ELR (cell line): ENCODE results near the gene EFCC1.
A peak's percentile ranks its signal among the peaks of the same experiment; 100 is the strongest.

Experiments
- DNase-seq: peaks from one replicate; pipeline ENCODE4 v3.0.0-alpha.2; 2015; ENCODE audit warnings: low read depth

EFCC1 gene

DNA sequence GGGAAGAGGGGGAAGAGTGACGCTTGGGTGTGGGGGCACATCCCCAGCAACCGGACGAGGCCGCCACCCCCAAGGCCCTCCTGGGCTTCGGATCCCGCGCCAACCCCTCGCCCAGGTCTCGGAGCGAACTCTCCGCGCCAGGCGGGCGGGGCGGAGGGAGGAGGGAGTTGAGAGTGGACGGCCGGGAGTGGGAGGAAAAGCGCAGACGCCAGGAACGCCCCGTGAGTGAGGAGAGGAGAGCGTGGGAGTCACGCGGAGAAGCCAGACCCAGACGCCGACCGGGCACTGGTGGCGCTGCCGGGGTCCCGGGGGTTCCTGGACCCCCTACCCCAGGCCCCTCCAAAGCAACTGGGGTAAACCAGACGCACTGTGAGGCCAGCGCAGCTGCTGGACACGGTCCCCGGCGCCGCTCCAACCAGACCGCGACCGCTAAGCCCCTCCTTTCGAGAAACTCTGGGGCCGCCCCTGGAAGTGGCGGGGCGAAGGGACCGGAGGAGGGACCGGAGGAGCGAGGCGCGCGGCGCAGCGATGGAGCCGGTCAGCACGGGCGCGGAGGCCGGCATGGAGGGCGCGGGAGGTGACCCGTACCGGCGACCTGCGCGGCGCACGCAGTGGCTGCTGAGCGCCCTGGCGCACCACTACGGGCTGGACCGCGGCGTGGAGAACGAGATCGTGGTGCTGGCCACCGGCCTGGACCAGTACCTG is at the start of gene EFCC1:
Gene EFCC1 (plus strand): TSS at position 204 of the 705 bp plus-strand sequence. CDS start 325 bp downstream, at position 529.
- DNase-seq = peak; percentile 17

DNA sequence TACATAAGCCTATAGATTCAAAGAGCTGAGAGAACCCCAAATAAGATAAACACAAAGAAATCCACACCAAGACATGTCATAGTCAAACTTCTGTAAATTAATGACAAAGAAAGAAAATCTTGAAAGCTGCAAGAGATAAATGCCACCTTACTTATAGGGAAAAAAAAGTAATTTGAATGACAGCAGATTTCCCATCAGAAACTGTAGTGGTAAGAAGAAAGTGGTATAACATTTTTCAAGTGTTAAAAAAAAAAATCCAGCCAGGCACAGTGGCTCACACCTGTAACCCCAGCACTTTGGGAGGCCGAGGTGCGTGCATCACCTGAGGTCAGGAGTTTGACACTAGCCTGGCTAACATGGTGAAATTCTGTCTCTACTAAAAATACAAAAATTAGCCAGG is 44.7 kb upstream of the EFCC1 start:
- DNase-seq = no peak

DNA sequence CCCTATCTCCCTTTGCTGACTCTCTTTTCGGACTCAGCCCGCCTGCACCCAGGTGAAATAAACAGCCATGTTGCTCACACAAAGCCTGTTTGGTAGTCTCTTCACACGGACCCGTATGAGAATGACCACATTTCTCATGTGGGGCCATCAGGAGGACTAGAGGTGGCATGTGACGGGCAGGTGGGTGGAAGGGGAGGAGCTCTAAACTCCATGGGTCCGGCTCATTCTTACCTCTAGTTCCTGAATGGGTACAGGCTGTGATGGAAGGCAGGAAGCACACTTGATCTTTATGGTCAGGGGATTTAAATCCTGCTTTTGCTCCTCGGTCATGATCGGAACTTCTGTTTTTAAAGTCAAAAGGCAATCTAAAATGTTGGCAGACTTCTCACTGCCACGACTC is 35.8 kb upstream of the EFCC1 start:
- no peak for DNase-seq

DNA sequence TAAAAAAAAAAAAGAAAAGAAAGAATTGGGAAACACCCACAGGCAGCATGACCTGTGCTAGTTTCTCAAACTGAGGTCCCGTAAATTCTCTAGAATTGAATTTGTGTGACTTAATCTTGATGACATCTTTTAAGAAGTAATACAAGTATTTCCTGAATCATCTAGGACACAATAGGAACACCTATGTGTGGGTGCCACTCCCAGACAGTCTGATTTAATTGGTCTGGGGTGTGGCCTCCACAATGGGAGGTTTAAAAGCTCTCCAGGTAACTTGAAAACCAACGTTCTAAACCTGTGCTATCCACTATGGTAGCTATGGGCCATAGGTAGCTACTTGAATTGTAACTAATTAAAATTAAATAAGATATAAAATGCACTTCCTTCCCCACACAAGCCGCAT is 35.3 kb upstream of the EFCC1 start:
- no peak for DNase-seq

DNA sequence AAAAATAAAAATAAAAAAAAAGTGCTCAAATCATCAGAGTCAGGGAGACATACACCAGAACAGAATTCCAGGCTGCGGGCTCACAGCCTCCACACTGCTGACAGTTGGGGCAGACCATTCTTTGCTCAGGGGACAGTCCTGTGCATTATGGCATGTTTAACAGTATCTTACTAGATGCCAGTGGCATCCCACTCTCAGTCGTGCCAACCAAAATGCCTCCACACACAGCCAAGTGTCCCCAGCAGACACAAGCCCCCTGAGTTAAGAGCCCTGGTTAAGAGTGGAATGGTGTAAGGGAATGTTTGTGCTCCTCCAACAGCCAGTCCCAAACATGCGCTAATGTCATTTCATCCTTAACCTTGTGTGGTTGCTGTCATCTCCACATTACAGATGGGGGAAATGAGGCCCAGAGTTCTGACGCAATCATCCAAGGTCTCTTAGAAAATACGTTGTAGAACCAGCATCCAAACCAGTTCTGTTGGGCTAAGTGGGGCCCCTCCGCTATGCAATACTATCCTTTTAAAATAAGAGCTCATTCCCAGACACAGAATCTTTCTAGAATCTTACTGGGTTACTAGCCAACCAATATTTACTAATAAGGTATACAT is 33.3 kb upstream of the EFCC1 start:
- no peak for DNase-seq

DNA sequence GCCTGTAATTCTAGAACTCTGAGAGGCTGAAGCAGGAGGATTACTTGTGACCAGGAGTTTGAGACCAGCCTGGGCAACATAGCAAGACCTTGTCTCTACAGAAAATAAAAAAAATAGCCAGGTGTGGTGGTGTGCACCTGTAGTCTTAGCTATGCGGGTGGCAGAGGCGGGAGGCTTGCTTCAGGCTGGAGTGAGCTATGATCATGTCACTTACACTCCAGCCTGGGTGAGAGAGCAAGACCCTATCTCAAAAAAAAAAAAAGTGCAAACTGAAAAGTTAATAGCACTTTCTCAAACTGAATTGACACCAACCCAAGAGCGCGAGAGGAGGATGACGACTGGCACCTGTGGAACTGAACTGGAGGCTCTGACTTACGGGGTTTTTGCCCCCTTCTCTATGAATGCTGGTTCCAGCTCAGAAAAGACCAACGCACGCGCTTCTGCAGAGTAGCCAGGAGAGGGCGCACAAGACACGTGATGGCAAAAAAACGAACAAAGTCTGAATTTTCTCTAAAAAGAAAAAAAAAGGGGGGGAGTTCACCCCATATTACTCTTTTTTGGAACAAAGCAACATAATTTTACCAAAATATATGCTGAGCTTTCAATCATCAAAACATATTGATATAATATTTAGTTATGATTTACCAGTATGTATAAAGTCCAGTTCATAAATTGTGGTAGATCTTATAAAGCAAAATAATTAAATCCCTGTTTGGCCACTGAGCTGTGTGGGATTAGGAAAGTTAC is 30.9 kb upstream of the EFCC1 start:
- DNase-seq = peak; percentile 64

- DNase-seq = no peak
Measured at GRCh38 chr3:128970740-128971047, 30.4 kb upstream of the EFCC1 start.

- DNase-seq = no peak
Measured at GRCh38 chr3:128971421-128972100, 29.5 kb upstream of the EFCC1 start.

- DNase-seq = no peak
Measured at GRCh38 chr3:128973988-128974564, 27.0 kb upstream of the EFCC1 start.

DNA sequence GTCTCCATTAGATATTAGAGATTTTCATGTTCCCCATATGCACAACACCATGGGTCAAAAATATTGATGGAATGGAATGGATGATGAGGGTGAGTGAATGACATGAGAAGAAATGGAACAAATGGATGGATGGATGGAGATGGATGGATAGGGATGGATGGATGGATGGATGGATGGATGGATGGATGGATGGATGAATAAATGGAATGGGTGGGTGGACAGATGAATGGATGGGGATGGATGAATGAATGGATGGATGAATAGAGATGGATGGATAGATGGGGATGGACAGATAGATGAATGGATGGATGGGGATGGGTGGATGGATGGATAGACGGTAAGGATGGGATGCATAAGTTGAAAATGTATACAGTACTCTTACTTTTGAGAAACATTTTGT is 25.8 kb upstream of the EFCC1 start:
- no peak for DNase-seq

DNA sequence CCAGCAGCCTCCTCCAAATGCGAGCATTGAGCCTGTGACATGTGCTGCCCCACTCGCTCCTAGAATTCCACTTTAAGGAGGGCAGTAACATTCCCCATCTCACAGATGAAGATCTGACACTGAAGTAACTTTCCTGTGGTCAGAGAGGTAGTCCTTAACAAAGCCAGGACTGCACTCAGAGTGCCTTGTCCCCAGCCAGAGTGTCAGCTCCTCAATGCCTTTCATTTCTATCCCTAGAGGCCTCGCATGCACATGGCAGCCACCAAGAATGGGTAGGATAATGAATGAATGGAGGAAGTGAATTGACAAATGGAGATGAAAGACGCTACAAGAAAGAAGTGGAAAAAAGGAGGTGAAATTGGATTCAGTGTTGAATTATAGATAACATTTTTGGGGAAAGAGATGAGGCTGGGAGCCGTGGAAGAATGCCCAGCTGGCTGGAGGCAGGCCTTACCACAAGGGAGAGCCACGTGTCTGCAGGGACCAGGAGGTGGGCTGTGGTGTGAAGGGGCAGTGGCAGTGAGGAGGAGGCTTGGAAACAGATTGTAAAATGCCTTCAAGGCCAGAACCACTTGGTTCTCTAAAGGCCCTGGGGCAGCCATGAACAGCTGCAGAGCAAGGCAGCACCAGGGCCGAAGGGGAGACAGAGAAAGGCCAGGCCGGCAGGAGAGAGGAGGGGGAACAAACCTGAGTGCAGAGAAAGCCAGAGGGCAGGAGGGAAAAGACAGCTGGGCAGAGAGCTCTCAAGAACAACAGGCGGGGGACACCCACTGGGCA is 17.6 kb upstream of the EFCC1 start:
- DNase-seq = no peak

- no peak for DNase-seq
Measured at GRCh38 chr3:128984596-128984995, 16.5 kb upstream of the EFCC1 start.

GRCh38 chr3:128987302-128988100 is 13.6 kb upstream of the EFCC1 start:
- DNase-seq = no peak

GRCh38 chr3:128988286-128988685 is 12.8 kb upstream of the EFCC1 start:
- no peak for DNase-seq

DNA sequence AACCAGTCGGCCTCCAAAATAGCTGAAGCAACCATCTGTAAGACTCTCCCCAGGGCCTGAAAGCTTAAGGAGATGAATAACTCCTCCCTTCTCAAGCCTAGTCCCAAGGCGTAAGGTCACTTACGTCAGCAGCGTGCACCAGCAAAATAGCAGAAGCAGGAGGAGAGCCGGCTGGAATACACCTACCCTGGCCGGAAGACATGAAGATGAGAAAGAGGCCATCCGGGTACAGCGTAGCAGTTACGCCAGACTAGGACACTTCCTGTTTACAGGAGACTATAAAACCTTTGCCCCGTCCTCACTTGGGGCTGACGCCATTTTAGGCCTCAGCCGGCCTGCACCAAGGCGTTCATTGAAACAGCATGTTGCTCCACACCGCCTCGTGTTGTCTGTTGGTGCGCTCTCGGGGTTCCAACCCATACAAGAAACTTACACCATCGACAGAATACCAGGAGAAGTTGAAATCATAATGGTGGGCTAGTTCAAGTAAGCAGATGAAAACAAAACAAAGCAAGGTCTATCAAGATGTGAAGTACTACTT is 9.7 kb upstream of the EFCC1 start:
- DNase-seq = no peak

DNA sequence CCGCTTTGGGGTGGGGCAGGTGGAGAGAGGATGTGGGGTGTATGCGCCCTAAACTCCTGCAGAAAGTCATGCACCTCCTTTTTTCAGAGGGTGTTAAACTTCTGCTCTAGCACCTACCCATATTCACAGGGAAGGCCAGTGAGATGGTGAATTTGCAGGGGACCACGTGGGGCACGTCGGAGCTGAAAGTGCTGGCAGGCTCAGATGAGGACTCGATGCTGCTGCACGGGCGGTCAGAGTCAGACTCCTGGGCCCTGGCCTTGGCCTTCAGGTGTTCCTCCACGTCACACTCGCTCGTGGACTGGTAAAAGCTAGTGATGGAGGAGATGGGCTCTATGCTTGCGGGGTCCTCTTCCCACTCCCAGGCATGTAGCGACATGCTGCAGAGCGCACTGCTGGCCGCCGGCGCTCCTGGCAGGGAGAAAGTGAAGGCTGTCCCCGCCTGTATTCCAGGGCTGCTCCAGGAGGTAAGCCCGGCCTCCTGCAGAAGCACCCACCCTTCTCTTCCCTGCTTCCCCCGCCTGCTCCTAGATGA is 8.1 kb upstream of the EFCC1 start:
- DNase-seq = no peak

DNA sequence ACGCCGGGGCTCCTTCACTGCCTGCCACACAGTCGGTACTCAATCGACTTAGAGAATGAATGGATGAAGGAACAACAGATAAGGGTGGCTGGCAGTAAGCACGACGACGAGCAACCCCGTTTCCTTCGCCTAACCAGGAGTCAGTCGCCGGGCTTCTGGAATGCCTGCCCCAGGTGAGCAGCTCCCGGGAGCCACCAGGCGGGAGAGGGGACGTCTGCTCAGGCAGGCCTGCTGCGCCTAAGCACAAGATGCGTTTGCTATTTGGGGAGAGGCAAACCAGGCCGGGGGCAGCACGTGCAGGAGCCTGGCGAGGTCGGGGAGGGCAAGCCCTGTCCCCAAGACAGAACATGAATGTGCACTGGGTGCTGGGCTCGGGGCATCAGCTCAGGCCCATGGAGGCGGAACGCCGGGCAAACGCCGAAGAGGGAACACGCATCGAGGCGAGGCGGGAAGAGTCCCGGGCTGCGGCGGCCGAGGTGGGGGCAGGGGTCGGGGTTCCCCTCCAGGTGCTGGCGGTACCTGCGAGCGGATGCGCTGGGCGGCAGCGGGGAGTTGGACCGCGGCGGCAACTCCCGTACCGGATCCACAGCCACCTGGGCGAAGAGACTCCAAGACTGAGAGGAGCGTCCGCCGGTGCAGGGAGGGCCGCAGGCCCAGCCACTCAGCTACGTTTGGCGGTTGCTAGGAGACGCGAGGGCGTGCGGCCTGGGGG is 7.5 kb upstream of the EFCC1 start, which contains the start of gene CFAP92:
Gene CFAP92 (minus strand): TSS at position 616 of the 712 bp plus-strand sequence. CDS start 772 bp downstream, outside the sequence.
- DNase-seq = peak; percentile 79

- DNase-seq = no peak
Measured at GRCh38 chr3:128994173-128994512, 7.0 kb upstream of the EFCC1 start.
